Gastroesophageal sphincter (tissue), 4 donors: ENCODE results near the gene TSHR. TPM values are rescaled to one million over a fixed set of nuclear protein-coding genes. Genes with fewer than 3 reads are reported as not detected.
"Not testable (repeated sequence)": the region's sequence is repeated elsewhere in the genome, so short reads cannot be mapped to it uniquely, and the experiment has no call there.

Experiments used
- ATAC-seq: fragments of 150-250 bp; one replicate; pipeline ENCODE4 v1.9.1; 2016; ENCODE audit warnings: mild to moderate bottlenecking, moderate library complexity
- H3K27ac ChIP-seq, 4 donors: fragments of 200-600 bp; sonication (generic) in 3 of 4; 1 replicate in 3 of 4; 2 replicates in 1 of 4; pipeline ENCODE4 v1.5.1; 2016 to 2019
- H3K27me3 ChIP-seq: fragments of 200-600 bp; sonication (generic); one replicate; pipeline ENCODE4 v1.5.1; 2019
- H3K36me3 ChIP-seq, 2 donors: fragments of 200-600 bp; sonication (generic); one replicate each; pipeline ENCODE4 v1.5.1; 2019; ENCODE audit warnings: control low read depth in 1 of 2
- H3K4me1 ChIP-seq, 3 donors: fragments of 200-600 bp; sonication (generic); 1 replicate in 2 of 3; 2 replicates in 1 of 3; pipeline ENCODE4 v1.5.1; 2016 to 2019; ENCODE audit warnings: control low read depth in 2 of 3
- H3K4me3 ChIP-seq, 2 donors: fragments of 200-600 bp; sonication (generic); one replicate each; pipeline ENCODE4 v1.5.1; 2019; ENCODE audit warnings: mild to moderate bottlenecking in 1 of 2, moderate library complexity in 1 of 2
- H3K9me3 ChIP-seq, 3 donors: fragments of 200-600 bp; sonication (generic); one replicate each; pipeline ENCODE4 v1.5.1; 2017 to 2019; ENCODE audit warnings: control low read depth in 2 of 3
- EP300 ChIP-seq: sonication (generic); formaldehyde crosslinking; IDR thresholded peaks from one replicate; pipeline ENCODE4 v1.6.1; 2017; ENCODE audit warnings: antibody characterized with exemption, mild to moderate bottlenecking
- POLR2A ChIP-seq, 2 donors: fragments of 450-650 bp; IDR thresholded peaks; one replicate each; pipeline ENCODE4 v1.6.1; 2017; ENCODE audit warnings: antibody characterized with exemption in 2 of 2, mild to moderate bottlenecking in 2 of 2, moderate library complexity in 1 of 2
- POLR2AphosphoS5 ChIP-seq: sonication (generic); formaldehyde crosslinking; IDR thresholded peaks from one replicate; pipeline ENCODE4 v1.6.1; 2017; ENCODE audit warnings: antibody characterized with exemption
- WGBS, 2 donors: methylation state at CpG; one replicate each; pipeline ENCODE4 v1.1.5; 2018; ENCODE audit warnings: low coverage in 1 of 2; 5-methylcytosine and 5-hydroxymethylcytosine counted together
- total RNA-seq, 4 donors: library from RNA; depleted of rRNA; stranded (reverse); fragments of >200 nt; gene quantifications; one replicate each; pipeline ENCODE4 v1.1.0, GENCODE V29; 2016
- TF ChIP-seq, protein P1 (sequence below), 4 experiments: fragments of 200-600 bp in 2 of 4; fragments of 450-650 bp in 2 of 4; sonication (generic) in 1 of 4; IDR thresholded peaks; one replicate each; pipeline ENCODE4 v1.5.1; 2017 to 2019; ENCODE audit warnings: antibody characterized with exemption in 4 of 4, mild to moderate bottlenecking in 2 of 4, moderate library complexity in 2 of 4

Gene TSHR
- total RNA-seq, 4 donors from 2014 or later, result 0.08 TPM; not detected in 3

DNA sequence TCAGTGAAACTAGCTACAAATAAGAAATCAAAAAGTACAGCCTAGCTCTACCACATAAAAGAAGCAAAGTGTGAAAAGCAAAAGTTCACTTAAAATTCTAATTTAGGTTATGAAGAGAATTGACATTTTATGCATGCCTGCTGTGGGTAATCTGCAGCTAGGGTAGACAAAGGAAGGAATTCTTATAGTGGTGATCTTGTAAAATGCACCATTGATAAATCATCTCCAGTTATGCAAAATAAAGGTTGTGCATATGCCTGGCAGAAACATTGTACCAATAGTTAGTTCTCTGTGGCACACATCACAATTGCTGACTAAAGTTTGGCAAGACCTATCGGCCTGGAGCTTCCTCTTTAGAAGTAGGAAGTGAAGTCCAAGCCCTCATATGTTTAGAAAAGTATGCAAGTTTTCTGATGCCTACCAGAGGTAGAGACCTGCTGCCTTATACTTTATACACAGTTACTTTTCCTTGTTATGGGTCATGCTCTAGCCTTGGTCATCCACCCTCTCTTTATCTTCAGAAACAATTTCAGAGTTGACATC is 78.3 kb downstream of the TSHR start:
- no peaks in the 10 kb centered on the region for H3K4me1 ChIP-seq
- ATAC-seq, result no peak
- H3K4me3 ChIP-seq, result no peak overlapping the region
- H3K27ac ChIP-seq, result no peak overlapping the region
- H3K27me3 ChIP-seq, result no peaks in the 10 kb centered on the region
- no peaks in the 10 kb centered on the region for H3K36me3 ChIP-seq
- peaks cover 0 to 10% (median 0%) of the 10 kb centered on the region in 3 donors for H3K9me3 ChIP-seq
- TF ChIP-seq EP300, result no peak
- TF ChIP-seq, protein P1, sequence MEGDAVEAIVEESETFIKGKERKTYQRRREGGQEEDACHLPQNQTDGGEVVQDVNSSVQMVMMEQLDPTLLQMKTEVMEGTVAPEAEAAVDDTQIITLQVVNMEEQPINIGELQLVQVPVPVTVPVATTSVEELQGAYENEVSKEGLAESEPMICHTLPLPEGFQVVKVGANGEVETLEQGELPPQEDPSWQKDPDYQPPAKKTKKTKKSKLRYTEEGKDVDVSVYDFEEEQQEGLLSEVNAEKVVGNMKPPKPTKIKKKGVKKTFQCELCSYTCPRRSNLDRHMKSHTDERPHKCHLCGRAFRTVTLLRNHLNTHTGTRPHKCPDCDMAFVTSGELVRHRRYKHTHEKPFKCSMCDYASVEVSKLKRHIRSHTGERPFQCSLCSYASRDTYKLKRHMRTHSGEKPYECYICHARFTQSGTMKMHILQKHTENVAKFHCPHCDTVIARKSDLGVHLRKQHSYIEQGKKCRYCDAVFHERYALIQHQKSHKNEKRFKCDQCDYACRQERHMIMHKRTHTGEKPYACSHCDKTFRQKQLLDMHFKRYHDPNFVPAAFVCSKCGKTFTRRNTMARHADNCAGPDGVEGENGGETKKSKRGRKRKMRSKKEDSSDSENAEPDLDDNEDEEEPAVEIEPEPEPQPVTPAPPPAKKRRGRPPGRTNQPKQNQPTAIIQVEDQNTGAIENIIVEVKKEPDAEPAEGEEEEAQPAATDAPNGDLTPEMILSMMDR (IDR thresholded peaks at IDR 0.05), result no peak
- TF ChIP-seq POLR2AphosphoS5, result no peak
- no peak for TF ChIP-seq POLR2A (IDR thresholded peaks at IDR 0.05)
- WGBS, 2 donors, result 40 to 60% methylated on average over 1 of the region's 1 CpG

DNA sequence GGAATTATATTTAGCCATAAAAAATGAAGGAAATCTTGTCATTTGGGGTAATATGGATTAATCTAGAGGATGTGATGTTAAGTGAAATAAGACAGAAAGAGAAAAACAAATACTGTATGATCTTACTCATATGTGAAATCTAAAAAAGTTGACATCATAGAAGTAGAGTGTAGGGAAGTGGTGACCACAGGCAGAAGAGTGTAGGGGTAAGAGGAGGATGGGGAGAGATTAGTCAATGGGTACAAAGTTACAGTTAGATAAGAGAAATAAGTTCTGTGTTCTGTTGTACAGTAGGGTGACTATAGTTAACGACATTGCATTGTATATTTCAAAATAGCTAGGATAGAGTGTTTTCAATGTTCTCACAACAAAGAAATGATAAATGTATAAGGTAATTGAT is 87.0 kb downstream of the TSHR start:
- ATAC-seq, result no peak
- 67 to 68% methylated on average over 1 of the region's 1 CpG for WGBS, 2 donors

DNA sequence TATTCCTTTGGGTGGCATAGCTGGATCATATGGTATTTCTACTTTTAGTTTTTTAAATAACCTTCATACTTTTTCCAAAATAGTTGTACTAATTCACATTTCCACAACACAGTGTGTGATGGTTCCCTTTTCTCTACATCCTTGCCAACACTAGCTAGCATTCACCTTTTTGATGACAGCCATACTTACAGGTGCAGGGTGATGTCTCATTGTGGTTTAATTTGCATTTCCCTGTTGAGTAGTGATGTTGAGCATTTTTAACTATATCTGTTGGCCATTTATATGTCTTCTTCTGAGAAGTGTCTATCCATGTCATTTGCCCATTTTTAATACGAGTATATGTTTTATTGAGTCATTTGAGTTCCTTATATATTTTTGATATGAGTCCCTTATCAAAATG is 96.1 kb downstream of the TSHR start:
- Histone ChIP-seq H3K4me1 (no peaks in the 10 kb centered on the region), H3K36me3 (no peaks in the 10 kb centered on the region), H3K27ac (no peak overlapping the region), H3K27me3 (no peaks in the 10 kb centered on the region), H3K9me3 (peaks cover 0 to 25% (median 0%) of the 10 kb centered on the region in 3 donors), H3K4me3 (no peak overlapping the region)
- 67 to 94% methylated on average over 1 of the region's 1 CpG for WGBS, 2 donors
- TF ChIP-seq, protein P1 (IDR thresholded peaks at IDR 0.05), result no peak
- no peak for TF ChIP-seq POLR2AphosphoS5
- TF ChIP-seq POLR2A (IDR thresholded peaks at IDR 0.05), result no peak
- TF ChIP-seq EP300, result no peak
- ATAC-seq, result no peak

More for the DNA sequence above, 87.0 kb downstream of the TSHR start:
- Histone ChIP-seq H3K4me3 (no peak overlapping the region), H3K36me3 (no peaks in the 10 kb centered on the region), H3K27me3 (no peaks in the 10 kb centered on the region), H3K4me1 (no peaks in the 10 kb centered on the region), H3K27ac (no peak overlapping the region), H3K9me3 (peaks cover 0 to 10% (median 0%) of the 10 kb centered on the region in 3 donors)
- TF ChIP-seq POLR2AphosphoS5, result no peak
- TF ChIP-seq POLR2A (IDR thresholded peaks at IDR 0.05), result no peak
- no peak for TF ChIP-seq EP300
- TF ChIP-seq, protein P1 (IDR thresholded peaks at IDR 0.05), result no peak

DNA sequence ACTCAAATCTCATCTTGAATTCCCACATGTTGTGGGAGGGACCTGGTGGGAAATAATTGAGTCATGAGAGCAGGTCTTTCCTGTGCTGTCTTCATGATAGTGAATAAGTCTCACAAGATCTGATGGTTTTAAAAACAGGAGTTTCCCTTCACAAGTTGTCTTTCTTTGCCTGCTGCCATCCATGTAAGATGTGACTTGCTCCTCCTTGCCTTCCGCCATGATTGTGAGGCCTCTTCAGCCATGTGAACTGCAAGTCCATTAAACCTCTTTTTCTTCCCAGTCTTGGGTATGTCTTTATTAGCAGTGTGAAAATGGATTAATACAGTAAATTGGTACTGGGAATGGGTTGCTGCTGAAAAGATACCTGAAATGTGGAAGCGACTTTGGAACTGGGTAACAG is 98.6 kb downstream of the TSHR start:
- ATAC-seq, H3K4me3 ChIP-seq, H3K27me3 ChIP-seq, H3K4me1 ChIP-seq, H3K36me3 ChIP-seq, H3K27ac ChIP-seq: not testable (repeated sequence)
- peaks cover 0 to 25% (median 0%) of the 10 kb centered on the region in 3 donors for H3K9me3 ChIP-seq
- WGBS, 2 donors, result 82 to 100% methylated on average over 1 of the region's 2 CpGs

DNA sequence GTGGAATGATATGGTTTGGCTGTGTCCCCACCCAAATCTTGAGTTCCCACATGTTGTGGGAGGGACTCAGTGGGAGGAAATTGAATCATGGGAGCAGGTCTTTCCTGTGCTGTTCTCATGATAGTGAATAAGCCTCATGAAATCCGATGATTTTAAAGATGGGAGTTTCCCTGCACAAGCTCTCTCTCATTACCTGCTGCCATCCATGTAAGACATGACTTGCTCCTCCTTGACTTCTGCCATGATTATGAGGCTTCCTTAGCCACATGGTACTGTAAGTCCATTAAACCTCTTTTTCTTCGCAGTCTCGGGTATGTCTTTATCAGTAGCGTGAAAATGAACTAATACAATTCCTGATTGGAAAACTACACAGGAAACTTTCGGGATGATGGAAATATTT is 100.5 kb downstream of the TSHR start:
- WGBS, 2 donors, result 88 to 98% methylated on average over 5 of the region's 5 CpGs
- Histone ChIP-seq H3K4me1 (no peaks in the 10 kb centered on the region), H3K36me3 (no peaks in the 10 kb centered on the region), H3K27ac (no peak overlapping the region), H3K9me3 (peaks cover 0 to 25% (median 0%) of the 10 kb centered on the region in 3 donors), H3K27me3 (no peaks in the 10 kb centered on the region), H3K4me3 (no peak overlapping the region)
- ATAC-seq, result no peak
- TF ChIP-seq, protein P1 (IDR thresholded peaks at IDR 0.05), result no peak
- TF ChIP-seq POLR2AphosphoS5 (no peak), POLR2A (IDR thresholded peaks at IDR 0.05) (no peak), EP300 (no peak)
